NCI-H2029 (cell line): ENCODE measurements around the gene KRT8.
A peak's percentile ranks its signal among the peaks of the same experiment; 100 is the strongest.
"Not testable (repeated sequence)": the region's sequence is repeated elsewhere in the genome, so short reads cannot be mapped to it uniquely, and the experiment has no call there.

ENCODE experiments used
- DNase-seq: peaks from one replicate; lab custom pipeline; 2025; lab: John Stamatoyannopoulos, UW

The KRT8 gene

DNA sequence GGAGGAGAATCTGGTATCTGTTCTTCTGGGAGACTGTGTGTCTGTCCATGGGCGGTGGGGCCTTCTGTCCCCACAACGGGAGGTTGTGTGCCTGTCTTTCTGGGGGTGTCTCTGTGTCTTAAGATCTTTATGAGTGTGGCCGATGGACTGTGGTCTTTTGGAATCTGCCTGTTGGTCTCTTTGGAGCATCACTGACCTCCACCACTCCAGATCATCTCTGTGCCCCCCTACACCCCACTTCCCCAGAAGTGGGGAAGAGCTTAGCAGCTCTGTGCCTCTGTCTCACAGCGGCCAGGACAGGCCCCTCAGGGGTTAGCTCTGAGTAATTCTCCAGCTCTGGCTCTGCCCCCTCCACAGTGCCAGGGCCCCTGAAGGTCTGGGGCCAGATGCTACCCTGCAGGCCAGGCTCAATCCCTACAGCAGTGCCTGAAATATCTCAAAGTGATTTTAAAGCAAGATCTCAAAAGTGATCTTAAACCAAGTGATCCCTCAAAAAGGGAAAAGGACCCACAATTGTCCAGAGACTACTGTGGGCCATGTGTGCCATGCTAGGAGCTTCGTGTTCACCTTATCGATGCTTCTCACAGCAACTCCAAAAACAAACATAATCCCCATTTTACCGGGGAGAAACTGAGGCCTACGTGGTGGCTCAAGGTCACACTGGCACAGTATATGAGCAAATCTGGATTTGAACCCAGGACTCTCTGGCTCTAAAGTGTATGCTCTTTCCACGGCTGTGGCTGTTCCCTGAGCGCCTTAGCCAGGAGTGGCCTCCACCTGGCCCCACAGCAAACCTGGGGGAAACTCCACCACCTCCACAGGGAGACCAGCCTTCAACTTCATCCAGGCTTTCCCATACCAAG is 30.1 kb downstream of the KRT8 start:
- no peak for DNase-seq

DNA sequence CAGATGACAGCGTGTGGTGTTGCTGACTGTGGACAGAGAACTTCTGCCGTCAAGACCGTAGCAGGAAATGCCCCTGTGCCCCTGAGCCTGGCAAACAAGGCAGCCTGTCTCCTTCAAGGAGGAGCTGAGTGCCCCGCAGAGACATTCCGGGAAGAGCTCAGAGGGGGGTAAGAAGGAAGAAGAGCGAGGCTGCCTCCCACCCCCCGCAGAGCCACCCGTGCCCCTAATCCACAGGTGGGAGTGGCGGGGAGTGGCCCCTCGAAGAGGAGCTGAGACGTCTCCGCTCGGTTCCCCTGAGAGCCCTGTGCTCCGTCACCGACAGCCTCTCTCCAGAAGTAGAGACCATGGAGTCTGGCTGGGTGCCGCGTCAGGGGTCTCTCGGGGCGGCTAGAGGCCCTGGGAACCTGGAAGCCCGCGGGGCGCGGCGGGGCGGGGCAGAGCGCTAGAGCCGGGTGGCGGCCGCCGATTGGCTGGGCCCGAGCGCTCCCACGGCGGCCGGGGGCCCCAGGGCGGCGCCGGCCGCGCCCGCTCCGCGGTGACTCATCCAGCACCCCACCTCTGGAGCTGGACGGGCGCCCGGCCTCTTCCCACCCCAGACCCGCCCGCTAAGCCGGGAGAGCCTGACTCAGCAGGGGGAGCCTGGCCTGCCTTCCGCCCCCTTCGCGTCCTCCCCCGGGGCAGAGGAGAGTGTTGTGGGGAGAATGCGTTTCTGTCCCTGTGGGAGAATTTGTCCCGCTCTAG is 30.9 kb downstream of the KRT8 start:
- DNase-seq = no peak

DNA sequence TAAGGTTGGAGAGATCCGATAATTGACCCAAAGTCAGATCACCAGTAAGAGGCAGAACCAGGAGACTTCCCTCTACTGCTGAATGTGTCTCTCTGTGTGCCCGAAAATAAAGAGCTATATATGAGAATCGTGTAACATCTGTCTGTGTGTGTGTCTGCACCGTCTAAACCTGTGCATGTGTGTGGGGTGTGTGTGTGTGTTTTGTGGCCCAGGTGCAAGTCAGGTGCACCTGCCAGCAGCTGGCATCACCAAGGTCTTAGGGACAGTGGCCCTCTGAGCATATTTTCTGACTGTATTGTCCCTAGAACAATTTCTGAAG is 31.4 kb downstream of the KRT8 start:
- DNase-seq = peak; percentile 62

DNA sequence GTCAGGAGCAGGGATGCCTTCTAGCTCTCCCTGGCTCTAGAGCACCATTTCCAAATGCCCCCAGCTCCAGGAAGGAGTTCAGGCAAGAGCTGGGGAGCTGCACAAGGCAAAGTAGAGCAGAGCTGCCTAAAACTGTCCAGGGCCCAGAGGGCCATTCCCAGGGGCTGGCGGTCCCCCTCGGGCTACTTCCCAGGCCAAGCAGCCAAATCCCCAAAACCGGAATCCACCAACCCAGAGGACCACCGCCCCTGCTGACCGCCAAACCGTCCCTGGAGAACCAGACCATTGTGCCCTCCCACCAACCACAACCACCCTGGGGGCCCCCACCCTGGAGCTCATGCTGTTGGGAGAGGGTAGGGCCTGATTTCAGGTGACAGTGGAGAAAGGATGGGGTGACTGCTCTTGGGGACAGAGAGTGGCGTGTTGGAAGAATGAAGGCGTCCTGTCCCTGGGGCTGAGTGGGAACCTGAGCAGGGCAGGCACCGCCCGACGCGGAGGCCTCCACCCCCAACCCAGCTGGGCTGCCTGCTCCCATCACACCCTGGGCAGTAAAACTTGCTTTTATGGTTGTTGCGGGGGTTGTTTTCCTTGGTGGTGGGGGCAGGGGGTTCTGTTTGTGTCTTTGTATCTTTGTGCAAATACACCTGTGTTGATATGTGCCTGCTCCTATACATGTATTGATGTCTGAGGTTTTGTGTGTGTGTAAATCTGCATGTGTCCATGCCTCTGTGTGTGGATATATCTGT is 32.1 kb downstream of the KRT8 start:
- DNase-seq = no peak

DNA sequence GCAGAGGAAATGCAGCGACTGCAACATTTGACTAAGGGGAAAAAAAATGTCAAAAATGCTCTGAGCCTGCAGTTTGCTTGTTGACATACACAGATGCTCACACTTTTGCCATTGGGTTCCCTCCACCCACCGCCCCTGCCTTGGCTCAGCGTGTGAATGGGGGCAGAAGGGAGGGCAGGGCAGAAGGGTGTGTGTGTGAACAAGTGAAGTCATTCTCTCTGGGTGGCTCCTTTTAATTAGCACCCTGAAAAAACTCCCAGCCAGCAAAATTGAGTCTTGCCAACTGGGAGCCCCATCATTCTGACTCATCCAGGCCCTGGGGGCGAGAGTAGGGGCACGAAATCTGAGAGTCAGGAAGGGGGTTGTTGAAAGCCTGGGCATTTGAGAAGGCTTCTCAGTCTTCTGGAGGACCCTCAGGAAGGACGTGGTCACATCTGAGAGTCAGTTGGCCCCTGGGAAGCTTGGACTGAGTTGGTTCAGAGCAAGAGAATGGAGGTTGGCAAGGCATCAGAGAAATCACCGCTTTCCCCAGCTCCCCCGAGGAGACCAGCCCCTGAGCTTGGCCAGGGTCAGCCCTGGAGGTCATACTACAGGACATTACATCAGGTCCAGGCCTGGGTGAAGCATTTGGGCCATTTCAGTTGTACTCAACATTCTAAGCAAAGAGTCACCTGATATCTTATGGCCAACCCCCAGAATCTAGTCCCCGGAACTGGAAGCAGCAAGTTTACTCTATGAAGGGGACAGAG is 33.4 kb downstream of the KRT8 start:
- DNase-seq = no peak

DNA sequence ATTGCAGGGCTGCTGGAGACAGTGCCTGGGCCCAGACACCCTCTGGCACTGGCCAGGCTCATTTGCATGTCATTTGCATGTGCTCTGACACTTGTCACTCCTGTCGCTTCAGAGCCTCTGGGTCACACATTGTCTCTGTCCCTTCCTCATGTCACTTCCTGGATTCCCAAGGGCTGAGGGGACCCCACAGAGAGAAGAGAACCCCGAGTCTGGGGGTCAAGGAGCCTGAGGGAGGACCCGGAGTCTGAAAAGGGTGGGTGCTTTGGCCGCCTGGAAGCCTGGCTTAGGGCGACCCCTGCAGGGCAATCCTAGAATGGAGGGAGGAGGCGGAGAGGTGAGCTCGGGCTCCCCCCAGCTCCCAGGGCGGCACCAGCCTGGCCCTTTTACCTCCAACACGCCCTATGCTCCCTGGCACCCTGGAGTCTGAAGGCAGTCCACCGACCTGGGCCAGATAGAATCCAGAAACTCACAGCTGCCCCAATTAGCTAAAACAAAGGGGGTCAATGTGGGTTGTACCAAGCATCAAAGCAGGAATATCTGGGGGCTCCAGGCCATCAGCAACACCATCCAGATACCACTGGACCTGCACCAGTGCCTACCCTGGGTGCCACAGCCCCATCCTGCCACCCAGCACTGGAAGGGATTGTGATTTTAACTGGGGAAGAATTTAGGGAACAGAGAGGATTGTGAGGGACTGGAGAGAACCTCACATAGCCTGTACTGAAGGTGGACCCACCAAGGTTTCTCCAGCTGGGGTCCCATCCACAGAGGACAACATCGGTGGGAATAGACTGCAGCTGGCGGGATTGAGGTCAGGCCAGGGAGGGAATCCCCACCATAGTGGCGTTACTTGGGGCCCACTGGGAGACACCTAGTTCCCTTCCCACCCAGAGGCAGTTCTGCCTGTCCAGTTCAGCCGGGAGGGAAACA is 34.2 kb downstream of the KRT8 start:
- no peak for DNase-seq

DNA sequence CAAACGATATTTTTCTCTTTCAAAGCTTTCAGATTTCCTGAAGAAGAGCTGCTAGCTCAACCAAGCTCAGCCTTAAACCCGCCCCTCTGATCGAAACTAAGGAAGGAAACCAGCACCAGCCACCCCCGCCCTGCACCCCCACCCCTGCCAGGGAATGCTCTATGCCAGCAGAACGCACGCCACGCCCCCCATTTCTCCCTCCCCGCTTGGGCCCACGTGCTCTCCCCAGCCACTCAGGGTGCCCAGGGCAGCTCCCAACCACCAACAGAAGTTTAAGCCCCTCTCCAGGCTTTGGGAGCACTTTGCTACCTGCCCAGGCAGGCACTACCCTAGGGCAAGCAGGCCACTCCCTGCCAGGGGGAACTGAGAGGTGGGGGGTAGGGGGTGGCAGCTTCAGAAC is 37.2 kb downstream of the KRT8 start:
- DNase-seq = no peak

DNA sequence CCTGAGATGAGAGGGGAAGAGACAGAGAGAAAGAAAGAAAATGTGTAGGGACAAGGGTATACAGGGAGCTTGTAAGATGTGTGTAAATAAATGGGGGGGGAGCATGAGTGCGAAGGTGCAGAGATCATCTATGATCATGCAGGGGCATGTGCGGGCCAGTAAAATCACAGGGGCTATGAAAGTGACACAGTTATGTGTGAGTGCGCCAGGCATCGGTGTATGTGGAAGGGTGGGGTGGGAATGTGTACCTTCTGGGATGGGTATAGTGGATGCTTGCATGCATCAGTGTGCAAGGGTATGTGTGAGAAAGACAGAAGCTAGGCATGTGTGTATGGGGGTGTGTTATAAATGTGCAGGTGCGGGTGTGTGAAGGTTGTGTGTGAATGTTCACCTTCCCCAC is 37.7 kb downstream of the KRT8 start:
- DNase-seq = no peak

DNA sequence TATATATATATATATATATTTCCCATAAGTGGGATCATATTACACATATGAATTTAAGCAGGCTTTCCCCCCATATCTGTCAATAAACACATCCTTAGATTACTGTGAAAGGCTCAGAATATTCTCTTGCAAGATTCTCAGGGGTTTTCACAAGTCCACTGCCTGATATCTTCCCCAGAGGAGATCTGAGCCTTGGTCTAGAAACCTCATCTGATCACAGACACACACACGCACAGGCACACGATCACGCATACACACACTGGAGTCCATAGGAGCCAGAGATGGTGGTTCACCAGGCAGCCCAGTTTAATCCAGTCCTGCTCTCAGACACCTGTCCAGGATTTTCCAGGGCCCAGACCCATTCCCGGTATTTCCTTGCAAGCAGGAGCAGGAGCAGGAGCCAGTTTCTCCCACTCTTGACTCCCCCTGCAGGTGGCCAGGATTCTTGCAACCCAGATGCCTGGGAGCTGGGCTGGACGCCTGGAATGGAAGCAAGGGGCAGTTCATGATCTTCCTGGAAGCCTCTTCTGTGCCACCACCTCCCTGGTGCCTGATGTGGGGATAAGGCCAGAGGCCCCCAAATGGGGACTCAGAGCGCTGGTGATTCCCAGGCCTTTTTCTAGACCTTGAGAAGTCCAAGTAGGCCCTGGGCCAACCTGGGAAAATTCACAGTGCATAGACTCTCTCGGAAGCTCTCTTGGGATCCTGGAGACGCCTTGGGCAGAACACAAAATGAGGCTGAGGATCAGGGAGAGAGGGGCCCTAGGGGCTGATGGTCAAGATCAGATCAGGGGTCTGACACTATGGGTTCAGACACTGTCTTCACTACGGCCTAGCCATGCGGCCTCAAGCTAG is 39.6 kb downstream of the KRT8 start:
- DNase-seq = peak; percentile 83

DNA sequence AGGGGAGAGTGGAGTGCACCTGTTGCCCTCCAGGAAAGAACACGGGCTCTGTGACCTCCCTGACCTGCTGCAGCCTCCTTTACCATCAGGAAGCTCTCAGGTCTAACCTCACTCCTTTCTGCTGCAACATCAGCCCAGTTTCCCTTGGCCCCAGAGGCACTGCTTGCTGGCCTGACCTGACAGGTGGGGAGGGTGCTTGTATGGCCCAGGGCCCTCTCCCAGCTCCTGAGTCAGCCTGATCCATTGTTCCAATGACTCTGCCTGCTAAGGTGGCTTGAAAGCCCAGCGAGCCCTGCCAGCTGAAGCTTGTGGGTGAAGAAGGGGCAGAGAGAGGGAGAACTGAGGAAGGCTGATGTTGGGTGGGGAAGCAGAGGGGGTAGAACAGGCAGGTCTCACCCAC is 42.9 kb downstream of the KRT8 start:
- DNase-seq = no peak

DNA sequence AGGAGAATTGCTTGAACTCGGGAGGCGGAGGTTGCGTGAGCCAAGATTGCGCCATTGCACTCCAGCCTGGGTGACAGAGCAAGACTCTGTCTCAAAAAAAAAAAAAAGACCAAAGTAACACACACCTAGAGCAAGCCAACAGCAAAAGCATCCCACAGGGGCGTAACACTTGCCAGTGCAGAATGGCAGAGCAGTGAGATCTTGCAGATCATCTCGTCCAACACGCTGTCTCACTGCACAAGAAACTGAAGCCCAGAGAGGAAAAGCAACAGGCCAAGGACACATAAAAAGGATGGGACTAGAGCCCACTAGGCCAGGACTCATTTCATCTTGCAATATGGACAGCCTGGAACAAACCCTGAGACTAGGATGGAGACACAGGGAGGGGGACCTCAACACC is 43.4 kb downstream of the KRT8 start:
- DNase-seq = no peak

DNA sequence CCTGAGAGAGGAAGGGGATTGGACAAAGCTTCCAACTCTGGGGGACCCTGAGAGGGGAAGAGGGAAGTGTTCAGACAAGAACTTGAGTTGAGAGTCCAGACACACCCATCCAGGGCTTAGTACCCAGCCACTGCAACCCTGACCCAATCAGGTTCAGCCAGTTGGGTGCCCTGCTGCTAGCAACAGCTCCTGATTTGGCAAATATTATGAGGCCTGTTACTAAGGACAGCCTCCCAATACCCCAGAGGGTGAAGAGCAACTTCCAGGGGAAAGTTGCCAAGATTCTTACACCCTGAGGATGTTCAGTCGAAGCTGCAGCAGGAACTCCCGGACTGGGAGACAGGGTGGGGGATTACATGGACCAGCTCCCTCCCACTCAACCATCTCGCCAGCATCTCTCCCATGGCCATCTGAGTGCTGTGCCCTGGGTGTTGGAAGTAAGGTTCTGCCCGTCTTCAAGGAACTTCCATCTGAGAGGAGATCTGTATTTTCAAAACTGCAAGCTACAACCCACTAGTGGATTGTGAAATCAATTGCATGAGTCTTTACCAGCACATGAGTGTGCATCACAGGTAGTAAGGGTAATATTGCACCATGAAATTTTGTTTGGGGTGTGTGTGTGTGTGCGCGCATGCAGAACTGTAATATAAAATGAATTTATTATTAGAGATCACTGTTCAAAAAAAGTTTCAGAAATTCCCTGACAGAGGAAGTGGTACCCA is 44.6 kb downstream of the KRT8 start:
- DNase-seq = no peak

DNA sequence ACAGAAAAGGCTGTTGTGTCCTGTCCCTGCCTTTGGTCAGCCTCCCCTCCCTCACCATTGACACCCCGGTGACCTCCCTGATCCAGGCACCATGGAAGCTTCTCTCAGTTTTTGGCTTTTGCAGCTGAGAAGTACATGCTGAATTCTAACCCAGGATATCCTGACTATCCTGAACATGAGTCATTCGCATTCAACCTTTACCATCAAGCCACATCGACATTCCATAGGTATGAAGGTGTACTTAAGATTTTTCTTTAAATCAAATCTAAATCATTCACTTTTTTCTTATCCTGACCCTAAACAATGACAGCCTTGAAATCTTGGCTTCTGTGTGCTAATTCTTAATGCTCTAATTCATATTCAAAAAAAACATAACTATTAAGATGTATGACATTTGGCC is 47.4 kb downstream of the KRT8 start:
- no peak for DNase-seq

DNA sequence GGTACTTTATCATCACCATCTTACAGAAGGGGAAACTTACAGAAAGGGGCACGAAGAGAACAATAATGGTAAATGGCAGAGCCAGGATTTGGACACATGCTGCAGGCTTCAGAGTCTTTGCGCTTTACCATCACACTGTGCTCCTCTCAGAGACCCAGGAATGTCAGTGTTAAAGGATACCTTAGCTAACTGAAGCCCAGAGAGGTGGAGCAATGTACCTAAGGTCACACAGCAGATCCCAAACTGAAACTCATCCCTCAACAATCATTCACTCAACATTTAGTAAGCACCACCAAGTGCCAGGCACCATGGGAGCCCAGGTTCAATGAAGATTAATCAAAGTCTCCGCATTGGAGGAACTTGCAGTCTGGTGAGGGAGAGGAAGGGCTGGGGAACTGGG is 48.1 kb downstream of the KRT8 start:
- no peak for DNase-seq

DNA sequence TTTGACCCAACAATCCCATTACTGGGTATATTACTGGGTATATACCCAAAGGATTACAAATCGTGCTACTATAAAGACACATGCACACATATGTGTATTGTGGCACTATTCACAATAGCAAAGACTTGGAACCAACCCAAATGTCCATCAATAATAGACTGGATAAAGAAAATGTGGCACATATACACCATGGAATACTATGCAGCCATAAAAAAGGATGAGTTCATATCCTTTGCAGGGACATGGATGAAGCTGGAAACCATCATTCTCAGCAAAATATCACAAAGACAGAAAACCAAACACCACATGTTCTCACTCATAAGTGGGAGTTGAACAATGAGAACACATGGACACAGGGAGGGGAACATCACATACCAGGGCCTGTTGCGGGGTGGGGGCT is 48.8 kb downstream of the KRT8 start:
- not testable (repeated sequence) for DNase-seq

DNA sequence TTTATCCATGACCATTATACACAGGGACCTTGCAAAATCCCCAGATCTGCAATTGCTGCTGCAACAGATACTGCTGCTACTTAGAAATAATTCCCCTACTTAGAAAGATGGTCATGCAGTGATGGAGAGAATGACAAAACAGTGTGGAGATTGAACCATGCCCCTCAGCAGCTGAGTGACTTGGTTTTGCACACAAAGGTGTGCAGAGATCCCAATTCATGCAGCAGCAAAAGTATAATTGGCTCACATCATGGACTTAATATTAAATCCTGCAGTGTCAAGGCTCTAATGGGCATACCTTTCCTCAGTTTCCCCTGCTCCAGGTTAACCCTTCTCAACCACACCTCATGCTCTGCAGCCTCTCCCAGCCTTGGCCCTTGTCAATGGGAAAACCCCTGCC is 53.1 kb downstream of the KRT8 start:
- DNase-seq = no peak

DNA sequence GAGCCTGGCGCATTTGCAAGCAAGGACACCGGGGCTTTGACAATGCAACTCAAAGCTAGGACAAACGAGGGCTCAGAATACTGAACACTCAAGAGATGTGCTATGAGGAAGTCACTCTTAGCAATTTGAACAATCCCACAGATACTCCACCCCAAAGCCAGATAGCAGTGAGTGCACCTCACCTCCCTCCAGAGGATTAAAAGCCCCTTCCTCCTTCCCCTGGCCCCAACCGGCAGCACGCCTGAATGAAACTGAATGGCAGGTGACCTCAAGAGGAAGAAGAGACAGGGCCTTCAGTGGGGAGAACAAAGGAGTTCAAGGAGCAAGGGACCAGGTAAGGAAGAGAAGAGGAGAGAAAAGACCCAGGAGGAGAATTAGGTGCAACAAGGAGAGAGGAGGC is 54.2 kb downstream of the KRT8 start:
- no peak for DNase-seq

DNA sequence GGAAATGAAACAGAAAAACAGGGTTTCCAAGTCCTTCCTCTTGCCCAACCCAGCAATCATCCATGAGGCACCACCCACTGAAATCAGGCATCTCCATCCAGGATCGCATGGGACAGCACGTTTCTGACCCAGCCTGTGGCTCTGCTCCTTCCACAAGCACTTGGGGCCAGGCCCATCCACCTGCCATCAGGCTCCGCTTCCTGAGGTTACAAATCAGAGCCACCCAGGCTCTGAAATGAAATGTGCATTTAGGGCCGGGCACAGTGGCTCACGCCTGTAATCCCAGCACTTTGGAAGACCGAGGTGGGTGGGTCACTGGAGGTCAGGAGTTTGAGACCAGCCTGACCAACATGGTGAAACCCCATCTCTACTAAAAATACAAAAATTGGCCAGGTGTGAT is 55.4 kb downstream of the KRT8 start:
- DNase-seq = no peak

DNA sequence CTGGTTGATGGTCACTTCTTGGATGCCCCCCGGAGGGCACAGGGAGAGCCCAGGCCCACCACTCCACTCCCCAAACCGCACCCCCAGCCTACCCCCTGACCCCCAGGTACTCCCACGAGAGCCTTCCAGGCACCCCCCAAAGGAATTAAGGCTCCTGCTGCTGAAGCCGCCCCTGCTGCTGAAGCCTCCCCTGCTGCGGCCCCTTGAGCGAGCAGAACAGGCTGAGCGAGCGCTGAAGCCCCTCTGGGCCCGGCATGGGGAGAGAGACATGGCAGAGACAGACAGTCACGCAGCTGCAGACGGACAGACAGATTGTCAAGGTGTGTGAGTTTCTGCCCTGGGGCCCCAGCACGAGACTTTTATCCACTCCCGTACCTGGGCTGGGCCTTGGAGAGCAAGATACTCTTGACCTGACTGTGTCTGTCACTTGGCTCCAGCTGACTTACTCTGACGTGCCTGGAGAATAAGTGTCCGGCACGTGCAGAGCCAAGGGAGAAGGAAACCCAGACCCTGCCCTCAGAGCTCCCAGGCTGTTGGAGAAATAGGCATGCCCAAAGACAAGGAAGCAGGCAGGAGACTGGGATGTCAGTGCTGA is 56.1 kb downstream of the KRT8 start, which contains the start of gene KRT78:
TSS of gene KRT78 (minus strand) at position 334 of the 595 bp plus-strand sequence. CDS start at position 270, 64 bp downstream.
- no peak for DNase-seq
